ENCODE measurements around the gene ACE2.
"Not testable (repeated sequence)": the region's sequence is repeated elsewhere in the genome, so short reads cannot be mapped to it uniquely, and the experiment has no call there.

ACE2 gene

GRCh38 chrX:15600745-15601144, at the start of gene ACE2:
ACE2 (minus strand) TSS chrX:15600960; CDS start chrX:15600911, 49 bp downstream.
- no peak for TF ChIP-seq CTCF (IDR thresholded peaks at IDR 0.05; ENCODE audit: extremely low read depth, insufficient read depth, missing control alignments)
- in situ Hi-C loops (cut with MboI; ENCODE audit: low pct_unique_long_range_greater_than_20kb, low sequenced_read_pairs, unreplicated experiment): no loop called here
- no peak for DNase-seq (ENCODE audit: low spot score)

DNA sequence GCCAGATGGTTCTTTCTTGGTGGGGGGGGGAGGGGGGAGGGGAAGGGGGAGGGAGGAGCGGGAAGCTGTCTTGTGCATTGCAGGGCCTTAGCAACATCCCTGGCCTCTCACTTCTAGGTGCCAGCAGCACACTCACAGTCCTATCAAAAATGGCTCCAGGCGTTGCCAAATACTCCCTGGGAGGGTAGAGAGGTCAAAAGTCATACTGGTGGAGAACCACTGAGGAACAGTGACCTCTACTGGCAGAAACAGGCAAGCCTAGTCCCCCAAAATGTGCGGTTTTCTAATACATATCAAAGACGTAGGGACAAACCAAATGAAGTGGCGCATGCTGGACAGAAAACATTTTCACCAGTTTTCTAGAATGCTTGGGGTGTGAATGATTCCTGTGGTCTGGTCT, 46.8 kb upstream of the ACE2 start:
- in situ Hi-C loops (cut with MboI; ENCODE audit: low pct_unique_long_range_greater_than_20kb, low sequenced_read_pairs, unreplicated experiment); DNase-seq (ENCODE audit: low spot score): not testable (repeated sequence)

DNA sequence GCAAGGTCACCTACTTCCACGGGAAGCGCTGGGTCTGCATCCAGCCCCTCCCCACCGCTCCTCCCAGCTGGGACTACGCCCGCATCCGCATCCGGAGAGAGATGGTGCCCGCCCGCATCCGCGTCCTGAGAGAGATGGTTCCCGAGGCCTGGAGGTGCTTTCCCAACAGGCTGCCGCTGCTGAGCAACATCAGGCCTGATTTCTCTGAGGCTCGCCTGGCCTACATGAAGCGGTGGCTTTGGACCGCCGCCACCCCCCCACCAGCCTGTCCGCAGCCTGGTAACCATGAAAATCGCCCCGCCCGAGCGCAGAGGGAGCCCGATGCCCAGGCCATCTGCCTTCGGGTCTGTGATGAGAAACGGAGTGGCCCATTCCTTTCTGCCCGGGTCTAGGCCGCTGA, 45.8 kb upstream of the ACE2 start:
- DNase-seq (ENCODE audit: low spot score): no peak
- TF ChIP-seq CTCF (IDR thresholded peaks at IDR 0.05; ENCODE audit: extremely low read depth, insufficient read depth, missing control alignments): no peak
- in situ Hi-C loops (cut with MboI; ENCODE audit: low pct_unique_long_range_greater_than_20kb, low sequenced_read_pairs, unreplicated experiment): no loop called here

DNA sequence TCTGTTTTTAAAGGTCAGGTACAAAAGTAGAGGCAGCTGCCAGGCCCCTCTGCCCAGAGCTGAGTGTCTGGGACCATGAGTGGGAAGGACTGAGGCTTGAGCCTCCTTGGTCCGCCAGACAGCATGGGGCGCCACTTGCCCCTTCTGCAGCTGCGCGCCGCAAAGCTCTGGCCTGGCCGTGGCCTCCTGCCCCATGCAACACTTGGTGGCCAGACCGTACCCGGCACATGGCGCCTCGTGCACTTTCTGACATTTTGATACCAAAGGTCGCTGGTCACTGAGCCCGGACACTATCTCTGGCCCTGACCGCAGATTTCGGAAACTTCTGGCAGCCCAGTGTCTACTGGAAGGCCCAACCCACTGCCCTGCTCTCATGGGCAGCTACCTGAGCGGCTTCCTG, 45.3 kb upstream of the ACE2 start:
- TF ChIP-seq CTCF (IDR thresholded peaks at IDR 0.05; ENCODE audit: extremely low read depth, insufficient read depth, missing control alignments): no peak
- in situ Hi-C loops (cut with MboI; ENCODE audit: low pct_unique_long_range_greater_than_20kb, low sequenced_read_pairs, unreplicated experiment): no loop called here
- no peak for DNase-seq (ENCODE audit: low spot score)

- TF ChIP-seq CTCF (IDR thresholded peaks at IDR 0.05; ENCODE audit: extremely low read depth, insufficient read depth, missing control alignments): no peak
- DNase-seq (ENCODE audit: low spot score): no peak
- in situ Hi-C loops (cut with MboI; ENCODE audit: low pct_unique_long_range_greater_than_20kb, low sequenced_read_pairs, unreplicated experiment): no loop called here
Measured at GRCh38 chrX:15645266-15645665, 44.5 kb upstream of the ACE2 start.

- DNase-seq (ENCODE audit: low spot score): no peak
- no peak for TF ChIP-seq CTCF (IDR thresholded peaks at IDR 0.05; ENCODE audit: extremely low read depth, insufficient read depth, missing control alignments)
- in situ Hi-C loops (cut with MboI; ENCODE audit: low pct_unique_long_range_greater_than_20kb, low sequenced_read_pairs, unreplicated experiment): no loop called here
Measured at GRCh38 chrX:15644560-15644872, 43.8 kb upstream of the ACE2 start.

- TF ChIP-seq CTCF (IDR thresholded peaks at IDR 0.05; ENCODE audit: extremely low read depth, insufficient read depth, missing control alignments): no peak
- in situ Hi-C loops (cut with MboI; ENCODE audit: low pct_unique_long_range_greater_than_20kb, low sequenced_read_pairs, unreplicated experiment): no loop called here
- no peak for DNase-seq (ENCODE audit: low spot score)
Measured at GRCh38 chrX:15643786-15644559, 43.2 kb upstream of the ACE2 start.

Measured in GM13977 (cell line).